BJ (cell line): ENCODE measurements around the gene SH3RF3. TPM values are rescaled to one million over a fixed set of nuclear protein-coding genes. Genes with fewer than 3 reads are reported as not detected.

Experiments used
- CTCF ChIA-PET: fragments of 350-600 bp; formaldehyde crosslinking; extraction: SDS; loops from one replicate; lab custom pipeline; 2021; ENCODE audit warnings: antibody characterized with exemption, inconsistent platforms; lab: Yijun Ruan, JAX
- POLR2A ChIA-PET: fragments of 300-600 bp; sonication (Branson Sonifier 250); formaldehyde crosslinking; extraction: SDS; loops from one replicate; lab custom pipeline; 2021; ENCODE audit warnings: antibody characterized with exemption; lab: Charles Lee
- DNase-seq: peaks from one replicate; pipeline ENCODE4 v3.0.0-alpha.2; 2011; ENCODE audit warnings: low read depth
- H3K27me3 ChIP-seq: 2 replicates; pipeline ENCODE4 v1.6.0; 2011; ENCODE audit warnings: low read length; ENCODE audit not compliant: control insufficient read depth, insufficient read depth
- H3K36me3 ChIP-seq: 2 replicates; pipeline ENCODE4 v1.5.1; 2011; ENCODE audit warnings: low read length; ENCODE audit not compliant: control insufficient read depth, insufficient read depth
- H3K4me3 ChIP-seq: 2 replicates; pipeline ENCODE4 v1.5.1; 2011; ENCODE audit warnings: low read depth, mild to moderate bottlenecking, control low read depth, low read length
- CTCF ChIP-seq: IDR thresholded peaks from 2 replicates; pipeline ENCODE4 v1.5.1; 2011; ENCODE audit warnings: low read depth, mild to moderate bottlenecking, control low read depth, inconsistent platforms, low read length, moderate library complexity; ENCODE audit not compliant: insufficient read depth
- polyA plus RNA-seq: library from polyadenylated mRNA; depleted of rRNA; stranded (reverse); fragments of >200 nt; gene quantifications from 2 replicates; pipeline ENCODE4 v1.2.3, GENCODE V29; 2011

SH3RF3 gene
- polyA plus RNA-seq, 1 experiment: 3.6 TPM

- POLR2A ChIA-PET: no interaction called here
- DNase-seq: no peak
- CTCF ChIA-PET: no interaction called here
- no peak for TF ChIP-seq CTCF
- no peaks in the 10 kb centered on the region for H3K27me3 ChIP-seq
- H3K36me3 ChIP-seq: no peaks in the 10 kb centered on the region; the same call in none of the 2 replicates
- H3K4me3 ChIP-seq: no peak overlapping the region
Observed at GRCh38 chr2:109384308-109385271, 255.6 kb downstream of the SH3RF3 start.

- no peak for TF ChIP-seq CTCF
- POLR2A ChIA-PET: no interaction called here
- CTCF ChIA-PET: no interaction called here
Observed at GRCh38 chr2:109385506-109385905, 256.5 kb downstream of the SH3RF3 start.

GRCh38 chr2:109386004-109386695 is 257.1 kb downstream of the SH3RF3 start:
- Histone ChIP-seq H3K27me3 (no peaks in the 10 kb centered on the region), H3K36me3 (no peaks in the 10 kb centered on the region; the same call in none of the 2 replicates), H3K4me3 (no peak overlapping the region)
- no peak for DNase-seq
- POLR2A ChIA-PET: no interaction called here
- CTCF ChIA-PET: interaction anchor here (1.3 kb wide), 1 partner anchor 12 kb away, joined by 3 read pairs; no protein-coding TSS in a partner anchor
- TF ChIP-seq CTCF: no peak

More at GRCh38 chr2:109385506-109385905, 256.5 kb downstream of the SH3RF3 start:
- no peaks in the 10 kb centered on the region for H3K27me3 ChIP-seq
- no peaks in the 10 kb centered on the region; the same call in none of the 2 replicates for H3K36me3 ChIP-seq
- no peak for DNase-seq
- H3K4me3 ChIP-seq: no peak overlapping the region

DNA sequence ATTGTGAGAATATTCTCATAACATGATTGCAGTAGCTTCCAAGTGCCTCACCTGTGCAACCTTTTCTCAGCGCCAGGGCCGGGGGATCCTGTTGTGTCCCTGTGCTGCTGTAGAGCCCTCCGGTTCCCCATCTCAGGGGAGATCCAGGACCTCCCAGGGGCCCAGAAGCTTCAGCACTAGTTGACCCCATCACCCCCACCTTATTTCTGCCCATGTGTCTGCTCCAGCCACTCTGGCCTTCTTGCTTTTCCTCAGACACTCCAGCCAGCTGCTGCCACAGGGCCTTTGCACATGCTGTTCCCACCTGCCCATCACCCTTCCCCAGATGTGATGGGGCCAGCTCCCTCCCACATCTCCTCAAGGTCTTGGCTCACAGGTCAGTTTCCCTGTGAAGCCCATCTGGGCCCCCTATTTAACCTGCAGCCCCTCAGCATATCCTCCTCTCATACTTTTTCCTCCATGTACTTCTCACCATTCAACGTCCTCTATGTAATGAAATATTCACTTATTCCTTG is 258.3 kb downstream of the SH3RF3 start:
- CTCF ChIA-PET: interaction anchor here (1.3 kb wide), 1 partner anchor 13 kb away, joined by 3 read pairs; no protein-coding TSS in a partner anchor
- POLR2A ChIA-PET: no interaction called here
- TF ChIP-seq CTCF: no peak
- no peak overlapping the region for H3K4me3 ChIP-seq
- DNase-seq: no peak
- H3K27me3 ChIP-seq: no peaks in the 10 kb centered on the region
- H3K36me3 ChIP-seq: no peaks in the 10 kb centered on the region; the same call in none of the 2 replicates
